GM12878 (cell line): ENCODE data around the gene ULK1. TPM values are rescaled to one million over a fixed set of nuclear protein-coding genes. Genes with fewer than 3 reads are reported as not detected.

Experiments
- ATAC-seq: fragments of 200-7000 bp; cut with Tn5 transposase; 3 replicates; pipeline ENCODE4 v1.9.1; 2020; ENCODE audit warnings: mild to moderate bottlenecking, moderate library complexity
- BruUV-seq: library from RNA; stranded (reverse); fragments of 400-500 nt; replicated peaks from 2 replicates; lab custom pipeline; 2021; lab: Mats Ljungman, UMichigan
- CTCF ChIA-PET: fragments of 300-600 bp; sonication (Branson Sonifier 250); formaldehyde crosslinking; extraction: SDS; loops from one replicate; lab custom pipeline; 2021; ENCODE audit warnings: inconsistent platforms; lab: Yijun Ruan, JAX
- POLR2A ChIA-PET: fragments of 350-600 bp; formaldehyde crosslinking; extraction: SDS; loops from one replicate; lab custom pipeline; 2021; ENCODE audit warnings: inconsistent platforms; lab: Charles Lee
- RAD21 ChIA-PET: fragments of 300-600 bp; sonication (Branson Sonifier 250); formaldehyde crosslinking; loops from one replicate; lab custom pipeline; 2023; ENCODE audit warnings: antibody characterized with exemption; ENCODE audit not compliant: unreplicated experiment; lab: Charles Lee
- SMC1A ChIA-PET: fragments of 300-600 bp; sonication (Branson Sonifier 250); formaldehyde crosslinking; loops from one replicate; lab custom pipeline; 2023; ENCODE audit not compliant: unreplicated experiment, uncharacterized antibody; lab: Charles Lee
- DNase-seq: peaks from one replicate; pipeline ENCODE4 v3.0.0-alpha.2; 2011; ENCODE audit warnings: low read depth, low spot score
- FAIRE-seq: peaks from 3 replicates; lab custom pipeline; 2011; peaks lifted over from hg19 to GRCh38; lab: Jason Lieb, UNC
- H2AFZ ChIP-seq: 2 replicates; pipeline ENCODE4 v1.6.0; 2011; ENCODE audit warnings: low read depth, low read length, control low read depth; ENCODE audit not compliant: control insufficient read depth
- H3K27ac ChIP-seq: 2 replicates; pipeline ENCODE4 v1.5.1; 2011; ENCODE audit warnings: control low read depth; ENCODE audit not compliant: control insufficient read depth, insufficient read depth
- H3K27me3 ChIP-seq, 2 experiments: replicated peaks in 1 of 2; 2 replicates each; pipeline versions ENCODE4 v1.6.0 to v1.6.1; 2011; ENCODE audit warnings: low read length in 1 of 2; ENCODE audit not compliant: control insufficient read depth in 2 of 2, insufficient read depth in 2 of 2
- H3K36me3 ChIP-seq, 2 experiments: 2 replicates each; pipeline ENCODE4 v1.5.1; 2011; ENCODE audit warnings: low read length in 1 of 2; ENCODE audit not compliant: control insufficient read depth in 2 of 2, insufficient read depth in 2 of 2
- H3K4me1 ChIP-seq: 2 replicates; pipeline ENCODE4 v1.6.1; 2011; ENCODE audit warnings: mild to moderate bottlenecking, low read length, moderate library complexity, mixed read lengths; ENCODE audit not compliant: control insufficient read depth, insufficient read depth
- H3K4me2 ChIP-seq: 2 replicates; pipeline ENCODE4 v1.6.0; 2011; ENCODE audit warnings: control low read depth; ENCODE audit not compliant: control insufficient read depth, insufficient read depth
- H3K4me3 ChIP-seq: fragments of 200-600 bp; sonication (generic); 2 replicates; pipeline ENCODE4 v1.5.1; 2016
- H3K79me2 ChIP-seq: 2 replicates; pipeline ENCODE4 v1.6.0; 2011; ENCODE audit warnings: low read length; ENCODE audit not compliant: control insufficient read depth, insufficient read depth
- H3K9ac ChIP-seq: 2 replicates; pipeline ENCODE4 v1.8.0; 2011; ENCODE audit warnings: low read length, control low read depth, mixed read lengths; ENCODE audit not compliant: control insufficient read depth, insufficient read depth
- H3K9me3 ChIP-seq: replicated peaks from 3 replicates; pipeline ENCODE4 v1.5.1; 2011; ENCODE audit warnings: mild to moderate bottlenecking, low read length; ENCODE audit not compliant: control insufficient read depth, insufficient read depth
- H4K20me1 ChIP-seq: 2 replicates; pipeline ENCODE4 v1.6.0; 2011; ENCODE audit not compliant: control insufficient read depth, insufficient read depth
- ATF2 ChIP-seq: IDR thresholded peaks from 2 replicates; pipeline ENCODE4 v1.6.1; 2012; ENCODE audit warnings: low read length, inconsistent platforms
- ELK1 ChIP-seq: IDR thresholded peaks from 2 replicates; pipeline ENCODE4 v1.6.1; 2012; ENCODE audit warnings: low read depth, low read length, improper control_type of control experiment
- EP300 ChIP-seq, 2 experiments: fragments of 150-350 bp in 1 of 2; IDR thresholded peaks; 2 replicates each; pipeline ENCODE4 v1.6.1; 2011 to 2012; ENCODE audit warnings: low read depth in 2 of 2, low read length in 2 of 2, borderline replicate concordance in 1 of 2, improper control_type of control experiment in 1 of 2, inconsistent platforms in 1 of 2; ENCODE audit not compliant: control insufficient read depth in 1 of 2
- ETV6 ChIP-seq, 2 experiments: fragments of 450-650 bp in 1 of 2; IDR thresholded peaks in 1 of 2; conservative IDR thresholded peaks in 1 of 2; 2 replicates each; pipeline ENCODE4 v1.6.1; 2014; ENCODE audit warnings: antibody characterized with exemption in 1 of 2, borderline replicate concordance in 1 of 2, low read depth in 1 of 2, mild to moderate bottlenecking in 1 of 2, moderate library complexity in 1 of 2
- HSF1 ChIP-seq: fragments of 150-350 bp; IDR thresholded peaks from 2 replicates; pipeline ENCODE4 v1.6.1; 2014; ENCODE audit warnings: mild to moderate bottlenecking, low read depth, low read length
- KAT2A ChIP-seq: conservative IDR thresholded peaks from 2 replicates; pipeline ENCODE4 v1.6.1; 2011; ENCODE audit warnings: low read depth, low read length; ENCODE audit not compliant: control insufficient read depth
- PML ChIP-seq: IDR thresholded peaks from 2 replicates; pipeline ENCODE4 v1.6.1; 2012; ENCODE audit warnings: low read length, inconsistent platforms
- SMAD1 ChIP-seq: fragments of 450-650 bp; IDR thresholded peaks from 2 replicates; pipeline ENCODE4 v1.6.1; 2018; ENCODE audit warnings: mild to moderate bottlenecking, low read depth; ENCODE audit not compliant: partially characterized antibody
- SP1 ChIP-seq: IDR thresholded peaks from one replicate; pipeline ENCODE4 v1.6.1; 2011; ENCODE audit warnings: low read depth, low read length
- TCF3 ChIP-seq: IDR thresholded peaks from 2 replicates; pipeline ENCODE4 v1.6.1; 2012; ENCODE audit warnings: low read depth, mild to moderate bottlenecking, low read length, borderline replicate concordance; ENCODE audit not compliant: insufficient read depth
- TCF7 ChIP-seq: IDR thresholded peaks from 2 replicates; pipeline ENCODE4 v1.6.1; 2014; ENCODE audit warnings: antibody characterized with exemption, borderline replicate concordance
- ZBED1 ChIP-seq: IDR thresholded peaks from 2 replicates; pipeline ENCODE4 v1.6.1; 2016; ENCODE audit warnings: borderline replicate concordance
- ZNF207 ChIP-seq: fragments of 450-650 bp; IDR thresholded peaks from 2 replicates; pipeline ENCODE4 v1.6.1; 2014; ENCODE audit warnings: antibody characterized with exemption, mild to moderate bottlenecking, borderline replicate concordance
- ZNF274 ChIP-seq: IDR thresholded peaks from one replicate; pipeline ENCODE4 v1.8.0; 2011; ENCODE audit not compliant: insufficient read length, insufficient read depth
- WGBS: methylation state at CpG from one replicate; pipeline ENCODE4 v1.1.6; 2016; ENCODE audit warnings: low lambda C conversion rate; ENCODE audit not compliant: insufficient replicate concordance, insufficient coverage; ENCODE audit errors: missing lambda C conversion rate; 5-methylcytosine and 5-hydroxymethylcytosine counted together
- in situ Hi-C: fragments of 300-500 bp; cut with MboI; formaldehyde crosslinking; loops from 9 replicates; pipeline ENCODE4 v1.14.3; 2018; ENCODE audit warnings: mixed read lengths
- intact Hi-C: fragments of 100-400 bp; cut with micrococcal nuclease; formaldehyde crosslinking; loops from one replicate; pipeline ENCODE4 v1.14.2; 2022; ENCODE audit not compliant: unreplicated experiment
- polyA plus RNA-seq, 11 experiments: library from polyadenylated mRNA; depleted of rRNA in 4 of 11; unstranded in 6 of 11; stranded (reverse) in 5 of 11; fragments of >200 nt; fragmentation: Nextera tagmentation in 4 of 11; fragmentation: Illumina TruSeq in 1 of 11; extraction: Ambion mirVana in 4 of 11; extraction: Trizol in 1 of 11; gene quantifications; 1 replicate in 1 of 11; 2 replicates in 10 of 11; pipeline versions ENCODE4 v1.2.1 to v1.2.3, GENCODE V29; 2011 to 2016; ENCODE audit warnings: inconsistent platforms in 2 of 11, missing spikeins in 2 of 11, low read depth in 1 of 11
- total RNA-seq, 4 experiments: library from RNA; depleted of rRNA in 3 of 4; stranded (reverse); fragments of >200 nt in 3 of 4; fragmentation: Illumina TruSeq in 1 of 4; extraction: Trizol in 1 of 4; gene quantifications; 2 replicates each; pipeline versions ENCODE4 v1.2.1 to v1.2.3, GENCODE V29; 2013 to 2021

The ULK1 gene
- total and polyA plus RNA-seq, 10 of the 15 experiments (the other 5 are each of a cell fraction or from before 2014, with no cell fraction given) = 0.13 to 14.1 (median 1.5) TPM

GRCh38 chr12:131920902-131921840 is 26.7 kb downstream of the ULK1 start:
- POLR2A ChIA-PET = no interaction called here
- intact Hi-C loops = no loop called here
- Histone ChIP-seq H3K4me3 (no peak overlapping the region), H2AFZ (no peak overlapping the region), H4K20me1 (no peaks in the 10 kb centered on the region), H3K27me3 (no peaks in the 10 kb centered on the region), H3K79me2 (no peaks in the 10 kb centered on the region), H3K27ac (no peak overlapping the region), H3K9me3 (no peaks in the 10 kb centered on the region), H3K36me3 (no peaks in the 10 kb centered on the region; a peak in 2 of 4 replicates), H3K4me1 (peaks cover 21% of the 10 kb centered on the region), H3K4me2 (no peak overlapping the region), H3K9ac (no peak overlapping the region)
- TF ChIP-seq PML = no peak
- TF ChIP-seq TCF3 = no peak
- TF ChIP-seq TCF7 = no peak
- TF ChIP-seq ATF2 = no peak
- TF ChIP-seq SP1 = no peak
- no peak for TF ChIP-seq ZNF207
- no peak for TF ChIP-seq ETV6 (conservative IDR thresholded peaks at IDR 0.05 in 1 of 2, IDR thresholded peaks at IDR 0.05 in 1 of 2; ENCODE audit: borderline replicate concordance in 1 of 2, low read depth in 1 of 2)
- no peak for TF ChIP-seq HSF1
- TF ChIP-seq ZNF274 = no peak
- TF ChIP-seq SMAD1 = no peak
- TF ChIP-seq KAT2A = no peak
- no peak for TF ChIP-seq ZBED1
- TF ChIP-seq EP300 (IDR thresholded peaks at IDR 0.05; ENCODE audit: borderline replicate concordance in 1 of 2, control insufficient read depth in 1 of 2, low read depth in 2 of 2, low read length in 2 of 2) = no peak
- TF ChIP-seq ELK1 = no peak
- no TSS peak for BruUV-seq
- CTCF ChIA-PET = no interaction called here
- 92% methylated on average over 35 of the region's 35 CpGs for WGBS
- RAD21 ChIA-PET = no interaction called here
- FAIRE-seq (no peak), ATAC-seq (no peak), DNase-seq (no peak)
- SMC1A ChIA-PET = no interaction called here
- in situ Hi-C loops = no loop called here
